ENCODE measurements around the gene WWC2.

DNA sequence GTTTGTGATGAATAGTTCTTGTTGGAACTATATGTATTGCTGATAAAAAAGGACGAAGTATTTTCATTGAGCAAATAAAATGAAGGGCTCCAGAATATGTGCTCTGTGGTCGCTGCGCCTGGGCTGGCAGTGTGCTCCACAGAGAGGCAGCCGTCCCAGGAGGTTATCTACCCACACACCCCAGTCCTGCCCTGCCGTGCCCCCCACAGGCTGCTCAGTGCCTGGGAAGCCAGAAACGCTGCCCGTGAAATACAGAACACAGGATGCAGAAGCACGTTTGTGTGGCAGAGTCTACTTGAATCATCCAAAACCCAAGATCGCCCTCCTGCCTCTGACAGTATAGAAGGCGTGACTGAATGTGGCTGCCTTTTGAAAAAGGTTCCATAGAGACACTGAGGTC lies 219.6 kb downstream of the WWC2 start:
- TF ChIP-seq, protein P1, sequence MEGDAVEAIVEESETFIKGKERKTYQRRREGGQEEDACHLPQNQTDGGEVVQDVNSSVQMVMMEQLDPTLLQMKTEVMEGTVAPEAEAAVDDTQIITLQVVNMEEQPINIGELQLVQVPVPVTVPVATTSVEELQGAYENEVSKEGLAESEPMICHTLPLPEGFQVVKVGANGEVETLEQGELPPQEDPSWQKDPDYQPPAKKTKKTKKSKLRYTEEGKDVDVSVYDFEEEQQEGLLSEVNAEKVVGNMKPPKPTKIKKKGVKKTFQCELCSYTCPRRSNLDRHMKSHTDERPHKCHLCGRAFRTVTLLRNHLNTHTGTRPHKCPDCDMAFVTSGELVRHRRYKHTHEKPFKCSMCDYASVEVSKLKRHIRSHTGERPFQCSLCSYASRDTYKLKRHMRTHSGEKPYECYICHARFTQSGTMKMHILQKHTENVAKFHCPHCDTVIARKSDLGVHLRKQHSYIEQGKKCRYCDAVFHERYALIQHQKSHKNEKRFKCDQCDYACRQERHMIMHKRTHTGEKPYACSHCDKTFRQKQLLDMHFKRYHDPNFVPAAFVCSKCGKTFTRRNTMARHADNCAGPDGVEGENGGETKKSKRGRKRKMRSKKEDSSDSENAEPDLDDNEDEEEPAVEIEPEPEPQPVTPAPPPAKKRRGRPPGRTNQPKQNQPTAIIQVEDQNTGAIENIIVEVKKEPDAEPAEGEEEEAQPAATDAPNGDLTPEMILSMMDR (IDR thresholded peaks at IDR 0.05; ENCODE audit: low read depth, low read length, poor library complexity, severe bottlenecking) = no peak
- no peak for TF ChIP-seq EZH2phosphoT487 (IDR thresholded peaks at IDR 0.05; ENCODE audit: borderline replicate concordance, low read length)

Data from DOHH2 (cell line).